Vagina (tissue), 2 donors: ENCODE data around the gene RAPSN.

ENCODE experiments used
- CTCF ChIP-seq, 3 experiments: fragments of 450-650 bp in 2 of 3; fragments of 200-600 bp in 1 of 3; sonication (generic) in 1 of 3; IDR thresholded peaks; one replicate each; pipeline ENCODE4 v1.5.1; 2017 to 2019; ENCODE audit warnings: antibody characterized with exemption in 3 of 3, mild to moderate bottlenecking in 2 of 3, moderate library complexity in 2 of 3
- POLR2A ChIP-seq, 2 donors: fragments of 450-650 bp; IDR thresholded peaks; one replicate each; pipeline ENCODE4 v1.6.1; 2017; ENCODE audit warnings: antibody characterized with exemption in 2 of 2, mild to moderate bottlenecking in 2 of 2, moderate library complexity in 2 of 2
- POLR2AphosphoS5 ChIP-seq, 2 donors: sonication (generic); formaldehyde crosslinking; IDR thresholded peaks; one replicate each; pipeline ENCODE4 v1.9.0; 2017; ENCODE audit warnings: antibody characterized with exemption in 2 of 2, mild to moderate bottlenecking in 2 of 2, low read depth in 1 of 2; ENCODE audit not compliant: insufficient read depth in 1 of 2

- TF ChIP-seq CTCF (IDR thresholded peaks at IDR 0.05) (peak; percentile 78 to 85 (median 83)), POLR2A (IDR thresholded peaks at IDR 0.05) (peak in 1 of 2 donors; percentile 88), POLR2AphosphoS5 (IDR thresholded peaks at IDR 0.05; ENCODE audit: insufficient read depth in 1 of 2, low read depth in 1 of 2) (peak in 1 of 2 donors; percentile 66)
Observed at GRCh38 chr11:47407746-47408590, 41.0 kb downstream of the RAPSN start, which contains the start of gene SLC39A13.
